ENCODE data around the gene RWDD3.

The RWDD3 gene

DNA sequence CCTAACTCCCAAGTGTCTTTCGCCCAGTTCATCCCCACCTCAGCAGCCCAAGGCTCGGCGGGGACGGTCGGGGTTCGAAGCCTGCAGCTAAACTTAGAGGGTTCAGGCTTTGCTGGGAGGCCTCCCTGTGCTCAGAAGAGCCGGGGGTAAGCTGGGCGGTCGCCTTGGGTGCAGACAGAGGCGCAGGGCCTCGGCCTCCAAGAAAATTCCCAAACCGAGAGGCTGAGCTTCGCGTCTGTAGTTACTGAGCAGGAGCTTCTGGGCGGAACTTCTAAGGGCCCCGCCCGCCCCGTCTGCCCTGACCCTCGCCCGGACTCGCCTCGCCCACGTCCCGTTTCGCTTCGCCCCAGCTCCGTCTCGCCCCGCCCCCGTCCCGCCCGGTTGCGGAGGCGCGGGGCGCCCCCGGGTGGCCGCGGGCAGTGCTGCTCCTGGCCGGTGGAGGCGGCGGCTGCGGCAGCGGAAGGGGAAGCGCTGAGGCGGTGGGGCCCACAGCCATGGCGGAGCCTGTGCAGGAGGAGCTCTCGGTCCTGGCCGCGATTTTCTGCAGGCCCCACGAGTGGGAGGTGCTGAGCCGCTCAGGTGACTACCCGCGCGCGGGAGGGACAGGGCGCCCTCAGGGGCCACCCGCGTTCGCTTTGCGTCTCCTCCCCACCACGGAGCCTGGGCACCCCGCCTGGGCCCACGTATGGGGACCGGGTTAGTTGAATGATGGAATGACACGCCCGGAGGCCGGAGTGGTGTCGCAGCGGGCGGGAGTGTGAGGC, at the start of gene RWDD3:
RWDD3 (plus strand) TSS at position 474 of the 764 bp plus-strand sequence; CDS start at position 495, 21 bp downstream.
- peak; percentile 93 for DNase-seq (ENCODE audit: low spot score)

- no peak for DNase-seq (ENCODE audit: low spot score)
These were observed 47.9 kb upstream of the RWDD3 start for GRCh38 chr1:95186149-95186548.

DNA sequence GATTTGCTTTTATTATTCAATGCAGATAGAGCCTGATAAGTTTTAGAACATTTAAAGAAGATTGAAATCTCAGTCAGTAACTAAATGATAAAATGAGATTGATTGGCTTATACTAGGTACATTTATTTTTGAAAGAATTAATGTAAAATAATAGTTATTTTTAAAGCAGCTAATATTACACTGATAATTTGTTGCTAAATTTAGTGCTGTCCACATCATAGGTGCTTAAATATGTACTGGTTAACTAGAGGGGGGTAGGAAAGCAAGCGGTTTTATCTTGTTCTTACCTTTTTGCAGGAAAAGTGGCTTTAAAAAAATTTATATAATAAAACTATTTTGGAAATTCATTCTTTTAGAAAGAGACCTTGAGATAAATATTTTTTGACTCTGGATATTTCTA, 40.4 kb upstream of the RWDD3 start:
- no peak for DNase-seq (ENCODE audit: low spot score)

- DNase-seq (ENCODE audit: low spot score), result no peak
These were observed 39.0 kb upstream of the RWDD3 start for GRCh38 chr1:95195046-95195445.

GRCh38 chr1:95196017-95196416, 38.0 kb upstream of the RWDD3 start:
- no peak for DNase-seq (ENCODE audit: low spot score)

GRCh38 chr1:95197616-95198252, 36.3 kb upstream of the RWDD3 start:
- peak; percentile 43 for DNase-seq (ENCODE audit: low spot score)

DNA sequence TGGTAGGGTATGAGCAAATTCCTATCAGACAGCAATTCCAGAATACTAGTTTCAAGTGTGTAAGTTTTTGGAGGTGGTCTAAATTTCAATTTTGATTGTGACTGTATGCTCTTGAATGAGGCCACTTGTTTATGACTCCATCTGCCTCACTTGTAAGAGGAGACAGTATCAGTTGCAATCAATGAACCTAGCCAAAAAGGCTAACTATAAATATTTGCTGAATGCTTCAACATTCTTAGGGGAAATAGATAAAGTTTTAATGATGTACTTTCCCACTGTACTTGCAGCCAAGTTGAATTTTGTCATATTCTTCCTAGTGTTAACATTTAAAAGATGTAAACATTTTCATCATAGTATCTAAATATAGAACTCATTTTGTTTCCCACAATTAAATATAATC, 32.1 kb upstream of the RWDD3 start:
- DNase-seq (ENCODE audit: low spot score), result no peak

GRCh38 chr1:95203908-95204437, 30.0 kb upstream of the RWDD3 start:
- no peak for DNase-seq (ENCODE audit: low spot score)

DNA sequence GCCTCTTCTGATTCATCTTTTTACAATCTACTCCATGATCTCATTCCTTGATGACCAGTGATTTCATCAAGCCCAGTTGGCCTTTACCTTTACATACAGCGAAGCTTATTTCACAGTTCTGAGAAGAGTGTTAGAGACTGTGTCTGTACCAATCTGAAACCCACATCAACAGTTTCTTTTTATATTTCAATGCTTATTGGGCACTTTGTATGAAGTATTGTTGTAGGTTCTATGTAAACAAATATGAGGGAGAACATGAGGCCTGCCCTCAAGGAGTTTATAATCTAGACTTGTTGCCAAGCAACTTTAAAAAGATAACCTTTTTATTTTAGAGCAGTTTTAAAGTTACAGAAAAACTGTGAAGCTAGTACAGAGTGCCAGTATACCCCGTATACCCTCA, 27.5 kb upstream of the RWDD3 start:
- no peak for DNase-seq (ENCODE audit: low spot score)

- DNase-seq (ENCODE audit: low spot score), result no peak
These were observed 26.6 kb upstream of the RWDD3 start for GRCh38 chr1:95207223-95207935.

- no peak for DNase-seq (ENCODE audit: low spot score)
These were observed 25.1 kb upstream of the RWDD3 start for GRCh38 chr1:95208876-95209275.

DNA sequence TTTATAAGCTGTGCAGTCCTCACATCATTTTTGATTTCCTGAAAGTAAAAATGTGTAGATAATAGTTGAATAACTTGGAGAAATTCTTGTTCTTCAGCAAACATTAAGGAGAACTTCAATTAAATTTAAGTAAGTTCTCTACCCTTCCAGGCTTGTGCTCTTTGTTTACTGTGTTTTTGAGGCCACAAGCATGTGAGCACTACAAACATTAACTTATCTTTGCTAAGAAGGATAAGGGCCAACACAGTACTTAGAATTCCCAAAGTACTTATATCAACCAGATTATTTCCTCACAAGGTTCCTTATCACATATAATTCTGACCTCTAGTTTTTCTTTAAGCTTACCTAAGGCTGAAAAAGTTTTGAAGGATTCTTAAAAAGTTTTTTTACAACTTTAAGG, 24.7 kb upstream of the RWDD3 start:
- no peak for DNase-seq (ENCODE audit: low spot score)

DNA sequence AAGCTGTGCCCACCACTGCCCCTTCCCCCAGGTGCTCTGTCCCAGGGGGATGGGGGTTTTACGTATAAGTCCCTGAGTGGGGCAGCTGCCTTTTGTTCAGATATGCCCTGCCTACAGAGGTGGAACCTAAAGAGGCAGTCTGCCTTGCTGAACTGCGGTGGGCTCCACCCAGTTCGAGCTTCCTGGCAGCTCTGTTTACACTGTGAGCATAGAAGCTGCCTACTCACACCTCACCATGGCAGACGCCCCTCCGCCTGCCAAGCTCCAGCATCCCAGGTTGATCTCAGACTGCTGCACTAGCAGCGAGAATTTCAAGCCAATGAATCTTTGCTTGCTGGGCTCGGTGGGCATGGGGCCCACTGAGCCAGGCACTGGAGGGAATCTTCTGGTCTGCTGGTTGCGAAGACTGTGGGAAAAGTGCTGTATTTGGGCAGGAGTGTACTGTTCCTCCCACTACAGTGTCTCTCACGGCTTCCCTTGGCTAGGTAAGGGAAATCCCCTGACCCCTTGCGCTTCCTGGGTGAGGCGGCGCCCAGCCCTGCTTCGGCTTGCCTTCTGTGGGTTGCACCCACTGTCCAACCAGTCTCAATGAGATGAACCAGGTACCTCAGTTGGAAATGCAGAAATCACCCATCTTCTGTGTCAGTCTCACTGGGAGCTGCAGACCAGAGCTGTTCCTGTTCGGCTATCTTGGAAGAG, 17.6 kb upstream of the RWDD3 start:
- no peak for DNase-seq (ENCODE audit: low spot score)

GRCh38 chr1:95217371-95217770, 16.6 kb upstream of the RWDD3 start:
- no peak for DNase-seq (ENCODE audit: low spot score)

DNA sequence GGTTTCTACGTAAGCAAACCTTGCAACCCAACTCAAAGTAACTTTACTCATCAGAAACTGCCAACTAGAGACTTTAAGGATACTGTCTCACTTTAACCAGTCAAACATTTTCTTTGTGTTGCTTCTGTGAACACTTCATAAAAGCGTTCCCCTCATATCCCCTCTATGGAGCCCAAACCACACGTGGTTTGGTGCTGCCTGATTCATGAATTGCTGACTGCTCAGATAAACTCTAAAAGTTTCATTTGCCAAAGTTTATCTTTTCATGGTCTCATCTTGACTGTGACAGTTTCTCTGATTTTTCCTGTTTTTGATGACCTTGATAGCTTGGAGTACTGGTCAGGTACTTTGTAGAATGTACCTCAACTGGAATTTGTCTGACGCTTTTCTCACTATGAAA, 14.6 kb upstream of the RWDD3 start:
- no peak for DNase-seq (ENCODE audit: low spot score)

- DNase-seq (ENCODE audit: low spot score), result no peak
These were observed 12.7 kb upstream of the RWDD3 start for GRCh38 chr1:95221306-95221705.

- DNase-seq (ENCODE audit: low spot score), result no peak
These were observed 11.4 kb upstream of the RWDD3 start for GRCh38 chr1:95222629-95223028.

- peak; percentile 21 for DNase-seq (ENCODE audit: low spot score)
These were observed 10.9 kb upstream of the RWDD3 start for GRCh38 chr1:95223110-95223509.

DNA sequence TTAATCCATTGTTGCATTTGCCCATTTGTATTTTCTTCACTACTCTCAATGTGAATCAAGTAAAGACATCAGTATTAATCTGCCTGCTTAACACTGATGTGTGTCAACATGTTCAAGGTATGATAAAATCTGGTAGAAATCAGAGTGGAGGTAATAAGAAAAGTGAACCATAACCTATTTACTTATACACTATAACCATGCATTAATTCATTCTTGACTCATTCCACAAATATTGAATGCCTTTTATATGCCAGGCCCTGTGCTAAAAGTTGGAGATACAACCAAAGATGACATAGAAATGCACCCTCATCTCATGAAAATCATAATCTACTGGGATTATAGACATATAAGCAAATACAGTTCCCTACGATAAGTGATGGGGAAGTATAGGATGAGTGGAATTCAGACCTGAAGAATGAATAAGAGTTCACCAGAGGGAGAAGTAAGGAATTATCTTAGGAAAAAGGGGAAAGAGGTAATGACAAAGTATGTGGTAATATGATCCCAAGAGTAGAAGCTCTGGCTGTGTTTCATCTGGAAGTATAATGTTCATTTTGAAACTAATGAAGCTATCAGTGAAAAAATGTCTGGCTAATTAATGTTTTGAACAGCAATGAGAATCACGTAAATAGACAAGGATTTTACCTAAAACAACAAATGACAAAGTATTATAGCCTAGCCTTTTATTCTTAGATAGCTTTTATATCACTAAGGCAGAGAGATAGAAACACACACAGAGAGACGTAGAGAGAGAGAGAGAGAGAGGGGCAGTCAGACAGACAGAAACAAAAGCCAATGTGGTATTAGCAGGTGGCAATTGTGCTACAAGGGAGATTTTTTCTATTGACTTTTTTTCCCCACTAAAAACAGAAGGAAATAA, 7.0 kb upstream of the RWDD3 start:
- no peak for DNase-seq (ENCODE audit: low spot score)

- no peak for DNase-seq (ENCODE audit: low spot score)
These were observed 5.0 kb upstream of the RWDD3 start for GRCh38 chr1:95229037-95229436.

- DNase-seq (ENCODE audit: low spot score), result no peak
These were observed 4.3 kb upstream of the RWDD3 start for GRCh38 chr1:95229706-95230105.
